SK-N-SH (cell line): Measurements from ENCODE around the gene FGFBP1.

Experiments used
- CTCF ChIP-seq: fragments of 200-600 bp; sonication (generic); IDR thresholded peaks from 2 replicates; pipeline ENCODE4 v1.6.1; 2017; ENCODE audit warnings: antibody characterized with exemption, mild to moderate bottlenecking, moderate library complexity
- EZH2phosphoT487 ChIP-seq: fragments of 200-600 bp; sonication (generic); IDR thresholded peaks from 2 replicates; pipeline ENCODE4 v1.6.1; 2017; ENCODE audit warnings: low read depth, mixed run types, mild to moderate bottlenecking, antibody characterized with exemption, moderate library complexity, borderline replicate concordance
- JUND ChIP-seq: IDR thresholded peaks from 2 replicates; pipeline ENCODE4 v1.4.0; 2012
- MXI1 ChIP-seq: IDR thresholded peaks from 2 replicates; pipeline ENCODE4 v1.6.1; 2012; ENCODE audit warnings: mild to moderate bottlenecking, low read depth, low read length, improper control_type of control experiment
- REST ChIP-seq: IDR thresholded peaks from 2 replicates; pipeline ENCODE4 v1.6.1; 2012; ENCODE audit warnings: mild to moderate bottlenecking, low read depth, low read length, moderate library complexity
- RXRA ChIP-seq: IDR thresholded peaks from 2 replicates; pipeline ENCODE4 v1.4.0; 2012; ENCODE audit warnings: low read depth, mild to moderate bottlenecking, borderline replicate concordance
- USF2 ChIP-seq: fragments of 150-350 bp; IDR thresholded peaks from 2 replicates; pipeline ENCODE4 v1.6.1; 2017; ENCODE audit warnings: antibody characterized with exemption, low read length, low read depth, borderline replicate concordance

- TF ChIP-seq EZH2phosphoT487, result no peak
- TF ChIP-seq CTCF, result no peak
- no peak for TF ChIP-seq MXI1
- no peak for TF ChIP-seq RXRA
- TF ChIP-seq JUND, result no peak
- no peak for TF ChIP-seq USF2
- TF ChIP-seq REST, result no peak
Observed at GRCh38 chr4:15898902-15899301, 39.6 kb downstream of the FGFBP1 start.
